HG03378 (cell line): ENCODE results near the gene CNGA3.

ENCODE experiments used
- ATAC-seq: cut with Tn5 transposase; IDR thresholded peaks from one replicate; pipeline ENCODE4 v1.9.1; 2021; ENCODE audit warnings: mild to moderate bottlenecking, moderate library complexity; ENCODE audit not compliant: unreplicated experiment

Gene CNGA3

GRCh38 chr2:98376301-98376910 lies 30.1 kb downstream of the CNGA3 start:
- ATAC-seq, result no peak

GRCh38 chr2:98376996-98377395 lies 30.7 kb downstream of the CNGA3 start:
- ATAC-seq, result no peak

GRCh38 chr2:98377544-98377943 lies 31.3 kb downstream of the CNGA3 start:
- ATAC-seq, result no peak

- ATAC-seq, result no peak
These were observed 31.9 kb downstream of the CNGA3 start for GRCh38 chr2:98378196-98378595.

- ATAC-seq, result no peak
These were observed 32.6 kb downstream of the CNGA3 start for GRCh38 chr2:98378901-98379300.

- no peak for ATAC-seq
These were observed 33.3 kb downstream of the CNGA3 start for GRCh38 chr2:98379311-98380202.

- ATAC-seq, result no peak
These were observed 33.9 kb downstream of the CNGA3 start for GRCh38 chr2:98380203-98380535.

GRCh38 chr2:98381494-98381893 lies 35.2 kb downstream of the CNGA3 start:
- ATAC-seq, result no peak

- no peak for ATAC-seq
These were observed 35.8 kb downstream of the CNGA3 start for GRCh38 chr2:98382086-98382485.

GRCh38 chr2:98382739-98383138 lies 36.5 kb downstream of the CNGA3 start:
- ATAC-seq, result no peak

GRCh38 chr2:98383166-98383565 lies 36.9 kb downstream of the CNGA3 start:
- ATAC-seq, result no peak

- no peak for ATAC-seq
These were observed 38.9 kb downstream of the CNGA3 start for GRCh38 chr2:98385050-98385699.

- no peak for ATAC-seq
These were observed 41.2 kb downstream of the CNGA3 start for GRCh38 chr2:98387478-98387877.

- no peak for ATAC-seq
These were observed 41.8 kb downstream of the CNGA3 start for GRCh38 chr2:98388081-98388480.

GRCh38 chr2:98388601-98389250 lies 42.5 kb downstream of the CNGA3 start:
- ATAC-seq, result no peak

GRCh38 chr2:98389251-98389605 lies 43.0 kb downstream of the CNGA3 start:
- ATAC-seq, result no peak

- no peak for ATAC-seq
These were observed 44.6 kb downstream of the CNGA3 start for GRCh38 chr2:98390571-98391476.

GRCh38 chr2:98391581-98392270 lies 45.5 kb downstream of the CNGA3 start:
- no peak for ATAC-seq

- no peak for ATAC-seq
These were observed 47.1 kb downstream of the CNGA3 start for GRCh38 chr2:98393354-98393753.

GRCh38 chr2:98394595-98395153 lies 48.4 kb downstream of the CNGA3 start:
- no peak for ATAC-seq
